WI38 (cell line): ENCODE measurements around the gene RAF1.
"Not testable (repeated sequence)": the region's sequence is repeated elsewhere in the genome, so short reads cannot be mapped to it uniquely, and the experiment has no call there.

Source experiments
- H3K4me3 ChIP-seq: 2 replicates; pipeline ENCODE4 v1.5.1; 2011; ENCODE audit warnings: low read depth, mild to moderate bottlenecking, control low read depth, low read length
- CTCF ChIP-seq: IDR thresholded peaks from 2 replicates; pipeline ENCODE4 v1.5.1; 2012; ENCODE audit warnings: low read depth, mild to moderate bottlenecking, control low read depth, low read length

RAF1 gene

GRCh38 chr3:12544652-12545472, 119.1 kb downstream of the RAF1 start:
- TF ChIP-seq CTCF, result no peak
- no peak overlapping the region for H3K4me3 ChIP-seq

DNA sequence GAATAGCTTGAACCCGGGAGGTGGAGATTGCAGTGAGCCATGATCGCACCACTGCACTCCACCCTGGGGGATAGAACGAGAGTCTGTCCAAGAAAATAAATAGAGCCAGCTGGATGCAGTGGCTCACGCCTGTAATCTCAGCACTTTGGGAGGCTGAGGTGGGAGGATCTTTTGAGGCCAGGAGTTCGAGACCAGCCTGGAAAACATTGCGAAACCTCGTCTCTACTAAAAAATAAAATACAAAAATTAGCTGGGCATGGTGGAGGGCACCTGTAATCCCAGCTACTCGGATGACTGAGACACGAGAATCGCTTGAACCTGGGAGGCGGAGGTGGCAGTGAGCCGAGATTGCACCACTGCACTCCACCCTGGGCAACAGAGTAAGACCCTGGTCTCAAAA, 120.4 kb downstream of the RAF1 start:
- not testable (repeated sequence) for H3K4me3 ChIP-seq

GRCh38 chr3:12541625-12542024, 122.3 kb downstream of the RAF1 start:
- no peak overlapping the region for H3K4me3 ChIP-seq
- no peak for TF ChIP-seq CTCF

GRCh38 chr3:12536423-12536822, 127.5 kb downstream of the RAF1 start:
- no peak for TF ChIP-seq CTCF
- no peak overlapping the region for H3K4me3 ChIP-seq
